Transverse colon (tissue), 4 donors: ENCODE data around the gene SCLT1. TPM values are rescaled to one million over a fixed set of nuclear protein-coding genes. Genes with fewer than 3 reads are reported as not detected.

Experiments
- DNase-seq: peaks from one replicate; pipeline ENCODE4 v3.0.0-alpha.2; 2019
- H3K27ac ChIP-seq, 4 donors: fragments of 200-600 bp; sonication (generic); 2 replicates each; pipeline ENCODE4 v1.5.1; 2016 to 2018; ENCODE audit warnings: inconsistent platforms in 4 of 4
- H3K27me3 ChIP-seq: fragments of 200-600 bp; sonication (generic); 2 replicates; pipeline ENCODE4 v1.5.1; 2017; ENCODE audit warnings: inconsistent platforms
- H3K36me3 ChIP-seq, 4 donors: fragments of 200-600 bp; sonication (generic); 2 replicates each; pipeline ENCODE4 v1.5.1; 2017 to 2019; ENCODE audit warnings: inconsistent platforms in 4 of 4
- H3K4me1 ChIP-seq, 4 donors: fragments of 200-600 bp; sonication (generic); 2 replicates each; pipeline ENCODE4 v1.5.1; 2017 to 2020; ENCODE audit warnings: inconsistent platforms in 4 of 4
- H3K4me3 ChIP-seq, 4 donors: fragments of 200-600 bp; sonication (generic); 1 replicate in 1 of 4; 2 replicates in 3 of 4; pipeline versions ENCODE4 v1.5.1 to v1.6.1; 2017 to 2019; ENCODE audit warnings: inconsistent platforms in 4 of 4
- H3K9me3 ChIP-seq, 2 donors: fragments of 200-600 bp; sonication (generic); 2 replicates each; pipeline ENCODE4 v1.5.1; 2017 to 2019; ENCODE audit warnings: inconsistent platforms in 2 of 2
- CTCF ChIP-seq, 5 experiments: fragments of 200-600 bp in 3 of 5; fragments of 450-650 bp in 2 of 5; sonication (generic) in 3 of 5; IDR thresholded peaks; 1 replicate in 2 of 5; 2 replicates in 3 of 5; pipeline ENCODE4 v1.5.1; 2016 to 2017; ENCODE audit warnings: antibody characterized with exemption in 5 of 5, inconsistent platforms in 3 of 5, mild to moderate bottlenecking in 2 of 5, moderate library complexity in 1 of 5
- EP300 ChIP-seq: sonication (generic); formaldehyde crosslinking; IDR thresholded peaks from one replicate; pipeline ENCODE4 v1.6.1; 2017; ENCODE audit warnings: antibody characterized with exemption, low read depth
- POLR2A ChIP-seq: fragments of 450-650 bp; IDR thresholded peaks from one replicate; pipeline ENCODE4 v1.6.1; 2016; ENCODE audit warnings: antibody characterized with exemption, mild to moderate bottlenecking, moderate library complexity
- POLR2AphosphoS5 ChIP-seq, 3 donors: sonication (generic); formaldehyde crosslinking; IDR thresholded peaks; one replicate each; pipeline ENCODE4 v1.6.1; 2016; ENCODE audit warnings: antibody characterized with exemption in 3 of 3
- WGBS, 2 donors: methylation state at CpG; one replicate each; pipeline ENCODE4 v1.1.5; 2018; ENCODE audit warnings: low coverage in 1 of 2; 5-methylcytosine and 5-hydroxymethylcytosine counted together
- in situ Hi-C, 4 donors: fragments of 200-750 bp; cut with MboI; loops; one replicate each; pipeline versions ENCODE4 v1.15.0 to v1.15.1; 2017; ENCODE audit warnings: low sequenced_read_pairs in 3 of 4, low pct_ligation_motif_present in 1 of 4, low pct_unique_long_range_greater_than_20kb in 1 of 4
- intact Hi-C: fragments of 100-400 bp; cut with DNase I; formaldehyde crosslinking; loops from one replicate; pipeline ENCODE4 v1.15.1; 2023; ENCODE audit warnings: low total_unique reads
- total RNA-seq, 4 donors: library from RNA; depleted of rRNA; stranded (reverse); fragments of >200 nt; gene quantifications; one replicate each; pipeline ENCODE4 v1.1.0, GENCODE V29; 2016

The SCLT1 gene
- total RNA-seq, 4 donors from 2014 or later, result 10.1 to 29.9 (median 14.3) TPM

- no peaks in the 10 kb centered on the region for H3K9me3 ChIP-seq
- intact Hi-C loops (no loop called here), in situ Hi-C loops (no loop called here)
- DNase-seq, result no peak
- no peak for TF ChIP-seq CTCF (IDR thresholded peaks at IDR 0.05)
- TF ChIP-seq POLR2AphosphoS5 (IDR thresholded peaks at IDR 0.05), result no peak
- TF ChIP-seq POLR2A, result no peak
- TF ChIP-seq EP300, result no peak
- no peaks in the 10 kb centered on the region for H3K27me3 ChIP-seq
- H3K27ac ChIP-seq, result no peak overlapping the region
- no peak overlapping the region for H3K4me3 ChIP-seq
- no peaks in the 10 kb centered on the region for H3K4me1 ChIP-seq
- no peaks in the 10 kb centered on the region for H3K36me3 ChIP-seq
- WGBS, 2 donors, result 77 to 100% methylated on average over 1 to 2 of the region's 2 CpGs
These were observed 135.1 kb downstream of the SCLT1 start for GRCh38 chr4:128958194-128958593.

GRCh38 chr4:128957459-128957858 is 135.9 kb downstream of the SCLT1 start:
- in situ Hi-C loops, result no loop called here
- no peaks in the 10 kb centered on the region for H3K9me3 ChIP-seq
- no peaks in the 10 kb centered on the region for H3K4me1 ChIP-seq
- H3K36me3 ChIP-seq, result no peaks in the 10 kb centered on the region
- DNase-seq, result no peak
- TF ChIP-seq POLR2AphosphoS5 (IDR thresholded peaks at IDR 0.05) (no peak), POLR2A (no peak), CTCF (IDR thresholded peaks at IDR 0.05) (no peak), EP300 (no peak)
- no peak overlapping the region for H3K27ac ChIP-seq
- intact Hi-C loops, result no loop called here
- H3K4me3 ChIP-seq, result no peak overlapping the region
- H3K27me3 ChIP-seq, result no peaks in the 10 kb centered on the region

GRCh38 chr4:128955751-128956150 is 137.6 kb downstream of the SCLT1 start:
- Histone ChIP-seq H3K27me3 (no peaks in the 10 kb centered on the region), H3K9me3 (no peaks in the 10 kb centered on the region), H3K4me1 (no peaks in the 10 kb centered on the region), H3K4me3 (no peak overlapping the region), H3K36me3 (no peaks in the 10 kb centered on the region), H3K27ac (no peak overlapping the region)
- no peak for TF ChIP-seq CTCF (IDR thresholded peaks at IDR 0.05)
- TF ChIP-seq POLR2A, result no peak
- no peak for TF ChIP-seq EP300
- TF ChIP-seq POLR2AphosphoS5 (IDR thresholded peaks at IDR 0.05), result no peak
- intact Hi-C loops, result no loop called here
- WGBS, 2 donors, result 83 to 85% methylated on average over 2 of the region's 2 CpGs
- DNase-seq, result no peak
- in situ Hi-C loops, result no loop called here

GRCh38 chr4:128954941-128955340 is 138.4 kb downstream of the SCLT1 start:
- 75 to 81% methylated on average over 2 of the region's 2 CpGs for WGBS, 2 donors
- H3K4me3 ChIP-seq, result no peak overlapping the region
- H3K36me3 ChIP-seq, result no peaks in the 10 kb centered on the region
- intact Hi-C loops (no loop called here), in situ Hi-C loops (no loop called here)
- H3K27ac ChIP-seq, result no peak overlapping the region
- no peak for TF ChIP-seq POLR2AphosphoS5 (IDR thresholded peaks at IDR 0.05)
- TF ChIP-seq POLR2A, result no peak
- no peak for TF ChIP-seq EP300
- no peak for TF ChIP-seq CTCF (IDR thresholded peaks at IDR 0.05)
- no peaks in the 10 kb centered on the region for H3K4me1 ChIP-seq
- no peaks in the 10 kb centered on the region for H3K27me3 ChIP-seq
- no peak for DNase-seq
- H3K9me3 ChIP-seq, result no peaks in the 10 kb centered on the region
